HFFc6 (cell line): ENCODE results near the gene SHANK1. TPM values are rescaled to one million over a fixed set of nuclear protein-coding genes. Genes with fewer than 3 reads are reported as not detected.

Experiments
- DNase-seq: peaks from one replicate; pipeline ENCODE4 v3.0.0-alpha.2; 2018
- H3K27ac Mint-ChIP-seq: 2 replicates; pipeline ENCODE4 v1.8.0; 2020; ENCODE audit warnings: mild to moderate bottlenecking, mixed read lengths
- H3K27me3 Mint-ChIP-seq: 2 replicates; pipeline ENCODE4 v1.8.0; 2021; ENCODE audit warnings: mild to moderate bottlenecking, moderate library complexity, mixed read lengths; ENCODE audit not compliant: insufficient read depth
- H3K36me3 Mint-ChIP-seq: 2 replicates; pipeline ENCODE4 v1.8.0; 2021; ENCODE audit warnings: low read depth, mixed read lengths
- H3K4me1 Mint-ChIP-seq: 2 replicates; pipeline ENCODE4 v1.8.0; 2020; ENCODE audit warnings: low read depth, mixed read lengths
- H3K4me3 Mint-ChIP-seq: 2 replicates; pipeline ENCODE4 v1.8.0; 2020; ENCODE audit warnings: mild to moderate bottlenecking, moderate library complexity, mixed read lengths
- H3K9me3 Mint-ChIP-seq: 2 replicates; pipeline ENCODE4 v1.8.0; 2020; ENCODE audit warnings: mild to moderate bottlenecking, mixed read lengths
- CTCF ChIP-seq: fragments of 200-600 bp; sonication (generic); IDR thresholded peaks from 2 replicates; pipeline ENCODE4 v1.5.0; 2021; ENCODE audit warnings: antibody characterized with exemption, mild to moderate bottlenecking
- total RNA-seq, 6 experiments: library from RNA; stranded (reverse); fragmentation: NEBNext Ultra II Directional; extraction: Animal tissue kit (Norgen Biotek cat#: 25700); gene quantifications; 2 replicates in 1 of 6; 3 replicates in 5 of 6; pipeline ENCODE4 v1.2.3, GENCODE V29; 2021

Gene SHANK1
- total RNA-seq, 6 experiments from 2014 or later = 5.4 to 16.7 (median 14.7) TPM

GRCh38 chr19:50664204-50664603 lies 55.4 kb downstream of the SHANK1 start:
- Mint-ChIP-seq H3K4me3 (no peak overlapping the region), H3K36me3 (no peaks in the 10 kb centered on the region), H3K4me1 (no peaks in the 10 kb centered on the region), H3K9me3 (peaks cover 5% of the 10 kb centered on the region; the same call in 1 of the 2 replicates), H3K27ac (no peak overlapping the region), H3K27me3 (peaks cover 9% of the 10 kb centered on the region)
- TF ChIP-seq CTCF = no peak
- no peak for DNase-seq

GRCh38 chr19:50663482-50663790 lies 56.2 kb downstream of the SHANK1 start:
- no peak overlapping the region for H3K4me3 Mint-ChIP-seq
- H3K27me3 Mint-ChIP-seq = peaks cover 7% of the 10 kb centered on the region
- TF ChIP-seq CTCF = peak; percentile 48

GRCh38 chr19:50662651-50663481 lies 56.7 kb downstream of the SHANK1 start:
- H3K36me3 Mint-ChIP-seq = no peaks in the 10 kb centered on the region
- H3K4me3 Mint-ChIP-seq = no peak overlapping the region
- H3K9me3 Mint-ChIP-seq = peaks cover 10% of the 10 kb centered on the region; the same call in 1 of the 2 replicates
- H3K27ac Mint-ChIP-seq = no peak overlapping the region
- H3K27me3 Mint-ChIP-seq = peaks cover 7% of the 10 kb centered on the region
- no peak for TF ChIP-seq CTCF
- DNase-seq = no peak
- peaks cover 8% of the 10 kb centered on the region for H3K4me1 Mint-ChIP-seq

More at GRCh38 chr19:50663482-50663790, 56.2 kb downstream of the SHANK1 start:
- peaks cover 6% of the 10 kb centered on the region; the same call in 1 of the 2 replicates for H3K9me3 Mint-ChIP-seq
- no peaks in the 10 kb centered on the region for H3K36me3 Mint-ChIP-seq
- DNase-seq = no peak
- H3K4me1 Mint-ChIP-seq = peaks cover 2% of the 10 kb centered on the region
- H3K27ac Mint-ChIP-seq = no peak overlapping the region

GRCh38 chr19:50661766-50662650 lies 57.6 kb downstream of the SHANK1 start:
- TF ChIP-seq CTCF = no peak
- Mint-ChIP-seq H3K4me1 (peaks cover 14% of the 10 kb centered on the region), H3K27me3 (peaks cover 10% of the 10 kb centered on the region), H3K36me3 (no peaks in the 10 kb centered on the region), H3K27ac (no peak overlapping the region), H3K4me3 (no peak overlapping the region), H3K9me3 (peaks cover 10% of the 10 kb centered on the region; the same call in 1 of the 2 replicates)
- DNase-seq = no peak

GRCh38 chr19:50661023-50661422 lies 58.6 kb downstream of the SHANK1 start:
- DNase-seq = no peak
- H3K36me3 Mint-ChIP-seq = no peaks in the 10 kb centered on the region
- no peak overlapping the region for H3K27ac Mint-ChIP-seq
- no peak for TF ChIP-seq CTCF
- peaks cover 10% of the 10 kb centered on the region; the same call in 1 of the 2 replicates for H3K9me3 Mint-ChIP-seq
- H3K4me1 Mint-ChIP-seq = peaks cover 14% of the 10 kb centered on the region
- H3K4me3 Mint-ChIP-seq = no peak overlapping the region
- H3K27me3 Mint-ChIP-seq = peaks cover 13% of the 10 kb centered on the region
